Psoas muscle (tissue), 8 donors: ENCODE measurements around the gene RNF26. TPM values are rescaled to one million over a fixed set of nuclear protein-coding genes. Genes with fewer than 3 reads are reported as not detected.

Experiments used
- ATAC-seq, 4 donors: fragments of 200-7000 bp; cut with Tn5 transposase; one replicate each; pipeline ENCODE4 v1.9.1; 2020; ENCODE audit warnings: moderate library complexity in 3 of 4, mild to moderate bottlenecking in 2 of 4
- DNase-seq, 2 donors: peaks; one replicate each; pipeline ENCODE4 v3.0.0-alpha.2; 2020
- H3K27ac ChIP-seq: fragments of 200-600 bp; one replicate; pipeline ENCODE4 v1.8.0; 2022
- H3K27me3 ChIP-seq, 3 donors: fragments of 200-600 bp in 1 of 3; one replicate each; pipeline versions ENCODE4 v1.6.1 to v1.8.0; 2013 to 2022; ENCODE audit warnings: low read length in 2 of 3, mild to moderate bottlenecking in 2 of 3, moderate library complexity in 1 of 3; ENCODE audit not compliant: insufficient read depth in 3 of 3
- H3K36me3 ChIP-seq, 2 donors: fragments of 200-600 bp in 1 of 2; one replicate each; pipeline versions ENCODE4 v1.6.1 to v1.8.0; 2013 to 2022; ENCODE audit warnings: low read depth in 1 of 2, mild to moderate bottlenecking in 1 of 2, moderate library complexity in 1 of 2; ENCODE audit not compliant: insufficient read depth in 1 of 2
- H3K4me1 ChIP-seq: fragments of 200-600 bp; one replicate; pipeline ENCODE4 v1.8.0; 2022
- H3K4me3 ChIP-seq: fragments of 200-600 bp; one replicate; pipeline ENCODE4 v1.8.0; 2022; ENCODE audit warnings: mild to moderate bottlenecking
- H3K9me3 ChIP-seq: fragments of 200-600 bp; one replicate; pipeline ENCODE4 v1.8.0; 2022
- CTCF ChIP-seq: fragments of 200-600 bp; IDR thresholded peaks from one replicate; pipeline ENCODE4 v1.8.0; 2022; ENCODE audit warnings: antibody characterized with exemption
- WGBS, 3 donors: extraction: QIAGEN DNeasy Blood & Tissue Kit; methylation state at CpG; one replicate each; pipeline versions ENCODE4 v1.1.6 to v1.1.7; 2013; 5-methylcytosine and 5-hydroxymethylcytosine counted together
- intact Hi-C, 2 donors: fragments of 100-400 bp; cut with DNase I; formaldehyde crosslinking; loops; one replicate each; pipeline versions ENCODE4 v1.11.0 to v1.14.2; 2022
- polyA plus RNA-seq, 3 donors: library from polyadenylated mRNA; stranded (reverse); fragments of 200-250 nt; gene quantifications; one replicate each; pipeline ENCODE4 v1.2.3, GENCODE V29; 2013
- total RNA-seq, 4 donors: library from RNA; stranded (reverse); fragmentation: NEBNext Ultra II Directional in 2 of 4; extraction: Animal tissue kit (Norgen Biotek cat#: 25700) in 2 of 4; gene quantifications; one replicate each; pipeline versions ENCODE4 v1.2.1 to v1.2.4, GENCODE V29; 2021 to 2023
- donor health status: healthy with polysubstance abuse.
- donor health status: DM: no; HTN: no; CAD: no; lungs with moderate emphysema.
- donor health status: Bipolar disorder and iron deficiency.
- donor health status: healthy.
- donor health status: DM: yes; HTN: yes; CAD: no.
- donor health status: DM: no; HTN: no; CAD: no.
- donor health status: DM: no; HTN: no; CAD: no.
- donor health status: DM: yes; HTN: yes; CAD: no.

RNF26 gene
- total and polyA plus RNA-seq, 7 donors: 5.8 to 8.9 (median 7.3) TPM

DNA sequence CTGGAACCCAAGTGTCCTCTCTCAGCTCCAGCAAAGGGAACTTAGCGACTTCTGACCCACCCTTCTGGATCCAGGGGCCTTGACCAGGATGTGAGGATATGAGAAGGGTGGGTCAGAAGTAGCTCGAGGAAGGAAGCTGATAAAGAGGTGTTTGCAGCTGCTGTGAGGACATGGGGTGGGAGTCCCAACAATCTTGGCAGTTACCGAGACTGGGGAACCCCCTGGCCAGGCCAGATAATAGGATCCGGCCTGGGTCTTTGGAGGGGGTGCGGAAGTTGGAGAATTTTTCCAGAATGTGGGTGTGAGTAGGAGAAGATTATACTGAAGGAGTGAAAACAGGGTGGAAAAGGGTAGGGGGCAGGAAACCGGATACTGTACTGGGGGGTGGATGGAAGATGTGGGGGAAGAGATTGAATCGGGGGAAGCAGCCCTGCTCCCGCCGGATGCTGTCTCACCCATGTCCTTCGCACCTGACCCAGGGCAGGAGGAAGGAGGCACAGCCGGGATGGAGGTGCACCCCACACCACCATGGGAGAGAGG, 14.6 kb upstream of the RNF26 start:
- Histone ChIP-seq H3K9me3 (no peaks in the 10 kb centered on the region), H3K27ac (peak overlapping the region; percentile 80), H3K36me3 (peaks cover 0 to 1% of the 10 kb centered on the region in 2 donors), H3K27me3 (no peaks in the 10 kb centered on the region), H3K4me1 (peaks cover 9% of the 10 kb centered on the region), H3K4me3 (peak overlapping the region; percentile 62)
- 66 to 71% (median 70%) methylated on average over 11 of the region's 11 CpGs for WGBS, 3 donors
- no peak for ATAC-seq
- TF ChIP-seq CTCF: no peak
- DNase-seq: no peak
- intact Hi-C loops: loop anchor here (5.0 to 10.0 kb wide), 3 partner anchors 112 to 175 kb away; partner anchors contain the start of genes CBL (in 2 of the 2) and ABCG4 (in 1 of the 2)

- ATAC-seq: no peak
- peak; percentile 40 to 58 for DNase-seq
- no peaks in the 10 kb centered on the region for H3K27me3 ChIP-seq
- peak overlapping the region; percentile 62 for H3K4me3 ChIP-seq
- 44 to 52% (median 50%) methylated on average over 10 to 17 of the region's 17 CpGs for WGBS, 3 donors
- no peak for TF ChIP-seq CTCF
- peak overlapping the region; percentile 80 for H3K27ac ChIP-seq
- intact Hi-C loops: loop anchor here in 1 of 2 donors (5.0 to 10.0 kb wide), 2 partner anchors 113 to 176 kb away; partner anchors contain the start of genes ABCG4 and CBL
- no peaks in the 10 kb centered on the region for H3K9me3 ChIP-seq
- H3K36me3 ChIP-seq: no peaks in the 10 kb centered on the region
- peaks cover 9% of the 10 kb centered on the region for H3K4me1 ChIP-seq
Measured at GRCh38 chr11:119320240-119320775, 14.0 kb upstream of the RNF26 start.

DNA sequence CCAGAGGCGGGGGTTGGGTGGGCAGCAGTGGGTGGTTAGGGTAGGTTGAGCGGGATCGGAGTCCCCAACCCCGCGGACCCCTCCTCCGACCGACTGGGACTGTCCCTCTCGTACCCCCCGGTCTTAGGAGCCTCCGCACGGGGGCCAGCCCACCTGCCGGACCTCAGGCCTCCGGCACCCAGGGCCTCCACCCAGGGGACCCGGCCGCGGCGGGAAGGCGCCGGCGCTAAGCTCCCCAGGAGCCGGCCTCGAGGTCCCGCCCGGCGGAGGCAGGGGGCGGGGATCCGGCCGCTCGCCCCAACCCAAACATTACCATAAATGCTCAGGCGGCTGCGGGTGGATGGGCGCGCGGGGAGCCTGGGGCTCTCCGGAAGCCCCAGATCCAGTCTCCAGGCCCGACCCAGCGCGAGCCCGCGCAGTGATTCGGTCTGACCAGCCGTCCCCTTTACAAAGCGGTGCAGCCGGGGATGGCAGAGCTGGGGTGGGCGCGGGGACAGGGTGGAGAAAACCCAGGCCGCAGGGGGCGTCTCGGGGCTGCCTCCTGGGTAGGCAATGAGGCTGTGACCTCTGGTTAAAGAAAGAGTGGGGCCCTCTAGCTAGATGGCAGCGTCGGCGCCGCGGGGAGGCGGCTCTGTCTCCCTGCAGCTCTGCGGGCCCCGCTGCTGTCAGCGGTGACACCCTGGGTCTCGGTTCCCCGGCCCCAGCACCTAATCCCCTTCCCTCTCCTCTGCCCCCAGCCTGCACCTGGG, 13.4 kb upstream of the RNF26 start:
- H3K9me3 ChIP-seq: no peaks in the 10 kb centered on the region
- H3K36me3 ChIP-seq: no peaks in the 10 kb centered on the region
- WGBS, 3 donors: 9 to 12% (median 11%) methylated on average over 58 to 60 of the region's 60 CpGs
- peak overlapping the region; percentile 80 for H3K27ac ChIP-seq
- peaks cover 4% of the 10 kb centered on the region for H3K4me1 ChIP-seq
- ATAC-seq (peak; percentile 13 to 49 (median 22)), DNase-seq (peak; percentile 53 to 70)
- peak overlapping the region; percentile 62 for H3K4me3 ChIP-seq
- H3K27me3 ChIP-seq: no peaks in the 10 kb centered on the region
- intact Hi-C loops: loop anchor here in 1 of 2 donors (5.0 to 10.0 kb wide), 2 partner anchors 114 to 176 kb away; partner anchors contain the start of genes ABCG4 and CBL
- TF ChIP-seq CTCF: no peak

DNA sequence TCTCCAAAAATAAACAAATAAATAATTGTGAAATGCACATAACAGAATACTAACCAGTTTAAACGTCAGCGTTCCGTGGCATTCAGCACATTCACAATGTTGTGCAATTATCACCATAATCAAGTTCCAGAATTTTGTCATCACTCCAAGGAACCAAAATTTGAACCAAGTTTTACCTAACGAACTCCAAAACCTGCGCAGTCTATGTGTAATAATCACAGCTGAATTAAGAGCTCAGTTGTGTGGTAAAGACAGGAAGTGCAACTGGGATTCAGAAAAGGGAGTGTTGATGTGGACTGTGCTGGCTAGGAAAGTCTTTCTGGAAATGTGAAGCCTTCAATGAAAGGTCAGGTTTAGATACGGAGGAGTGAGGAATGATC, 12.0 kb upstream of the RNF26 start:
- intact Hi-C loops: loop anchor here in 1 of 2 donors (5.0 to 10.0 kb wide), 2 partner anchors 115 to 178 kb away; partner anchors contain the start of genes ABCG4 and CBL
- H3K4me1 ChIP-seq: peaks cover 4% of the 10 kb centered on the region
- no peak for TF ChIP-seq CTCF
- no peak for ATAC-seq
- H3K9me3 ChIP-seq: no peaks in the 10 kb centered on the region
- 61% methylated on average over 6 of the region's 6 CpGs for WGBS, 3 donors
- H3K36me3 ChIP-seq: no peaks in the 10 kb centered on the region
- H3K27me3 ChIP-seq: no peaks in the 10 kb centered on the region
- H3K27ac ChIP-seq: peak overlapping the region; percentile 80
- no peak for DNase-seq
- H3K4me3 ChIP-seq: peak overlapping the region; percentile 62
